Endodermal cell (in vitro differentiated cells): ENCODE data around the gene MAPK8IP3. TPM values are rescaled to one million over a fixed set of nuclear protein-coding genes. Genes with fewer than 3 reads are reported as not detected.

ENCODE experiments used
- DNase-seq: peaks from one replicate; pipeline ENCODE4 v3.0.0-alpha.2; 2017
- H3K27ac ChIP-seq: 2 replicates; pipeline ENCODE4 v1.5.1; 2013; ENCODE audit warnings: mild to moderate bottlenecking, low read depth, low read length, moderate library complexity
- H3K27me3 ChIP-seq: 2 replicates; pipeline ENCODE4 v1.6.1; 2013; ENCODE audit warnings: mild to moderate bottlenecking, low read length, moderate library complexity; ENCODE audit not compliant: insufficient read depth, control insufficient read depth, poor library complexity, severe bottlenecking
- H3K36me3 ChIP-seq: 2 replicates; pipeline ENCODE4 v1.7.0; 2013; ENCODE audit warnings: mild to moderate bottlenecking, low read length, moderate library complexity; ENCODE audit not compliant: control insufficient read depth, insufficient read depth
- H3K4me1 ChIP-seq: one replicate; pipeline ENCODE4 v1.7.0; 2013; ENCODE audit warnings: low read length; ENCODE audit not compliant: control insufficient read depth, insufficient read depth
- H3K4me3 ChIP-seq: 2 replicates; pipeline ENCODE4 v1.5.1; 2013; ENCODE audit warnings: mild to moderate bottlenecking, low read length, moderate library complexity
- H3K9ac ChIP-seq: 2 replicates; pipeline ENCODE4 v1.6.1; 2013; ENCODE audit warnings: mild to moderate bottlenecking, low read length, moderate library complexity; ENCODE audit not compliant: poor library complexity, severe bottlenecking; ENCODE audit errors: extremely low read depth
- H3K9me3 ChIP-seq: 2 replicates; pipeline ENCODE4 v1.6.1; 2013; ENCODE audit warnings: mild to moderate bottlenecking, low read length, moderate library complexity; ENCODE audit not compliant: control insufficient read depth
- H3K27ac Mint-ChIP-seq: 2 replicates; pipeline ENCODE4 v1.8.0; 2020; ENCODE audit warnings: mixed read lengths
- H3K27me3 Mint-ChIP-seq: 2 replicates; pipeline ENCODE4 v1.8.0; 2021; ENCODE audit warnings: mild to moderate bottlenecking, mixed read lengths; ENCODE audit not compliant: insufficient read depth
- H3K36me3 Mint-ChIP-seq: 2 replicates; pipeline ENCODE4 v1.8.0; 2020; ENCODE audit warnings: low read depth, mixed read lengths
- H3K4me1 Mint-ChIP-seq: 2 replicates; pipeline ENCODE4 v1.8.0; 2020; ENCODE audit warnings: mixed read lengths
- H3K4me3 Mint-ChIP-seq: 2 replicates; pipeline ENCODE4 v1.8.0; 2020; ENCODE audit warnings: mild to moderate bottlenecking, moderate library complexity, mixed read lengths
- H3K9me3 Mint-ChIP-seq: 2 replicates; pipeline ENCODE4 v1.8.0; 2020; ENCODE audit warnings: mild to moderate bottlenecking, mixed read lengths
- WGBS, 2 experiments: methylation state at CpG; one replicate each; pipeline versions ENCODE4 v1.1.5 to v1.1.7; 2013; ENCODE audit warnings: missing lambda C conversion rate in 2 of 2, mixed read lengths in 1 of 2; ENCODE audit not compliant: insufficient coverage in 1 of 2, insufficient read length in 1 of 2; 5-methylcytosine and 5-hydroxymethylcytosine counted together
- total RNA-seq, 2 donors: library from RNA; stranded (reverse); fragmentation: NEBNext Ultra II Directional in 1 of 2; extraction: Animal tissue kit (Norgen Biotek cat#: 25700) in 1 of 2; gene quantifications; 2 replicates in 1 of 2; 3 replicates in 1 of 2; pipeline ENCODE4 v1.2.1, GENCODE V29; 2021
- TF ChIP-seq, protein P1 (sequence below): fragments of 200-600 bp; sonication (generic); conservative IDR thresholded peaks from 2 replicates; pipeline ENCODE4 v1.5.0; 2021; ENCODE audit warnings: antibody characterized with exemption, mild to moderate bottlenecking

The MAPK8IP3 gene
- total RNA-seq, 2 donors from 2014 or later = 76.0 to 84.0 TPM

DNA sequence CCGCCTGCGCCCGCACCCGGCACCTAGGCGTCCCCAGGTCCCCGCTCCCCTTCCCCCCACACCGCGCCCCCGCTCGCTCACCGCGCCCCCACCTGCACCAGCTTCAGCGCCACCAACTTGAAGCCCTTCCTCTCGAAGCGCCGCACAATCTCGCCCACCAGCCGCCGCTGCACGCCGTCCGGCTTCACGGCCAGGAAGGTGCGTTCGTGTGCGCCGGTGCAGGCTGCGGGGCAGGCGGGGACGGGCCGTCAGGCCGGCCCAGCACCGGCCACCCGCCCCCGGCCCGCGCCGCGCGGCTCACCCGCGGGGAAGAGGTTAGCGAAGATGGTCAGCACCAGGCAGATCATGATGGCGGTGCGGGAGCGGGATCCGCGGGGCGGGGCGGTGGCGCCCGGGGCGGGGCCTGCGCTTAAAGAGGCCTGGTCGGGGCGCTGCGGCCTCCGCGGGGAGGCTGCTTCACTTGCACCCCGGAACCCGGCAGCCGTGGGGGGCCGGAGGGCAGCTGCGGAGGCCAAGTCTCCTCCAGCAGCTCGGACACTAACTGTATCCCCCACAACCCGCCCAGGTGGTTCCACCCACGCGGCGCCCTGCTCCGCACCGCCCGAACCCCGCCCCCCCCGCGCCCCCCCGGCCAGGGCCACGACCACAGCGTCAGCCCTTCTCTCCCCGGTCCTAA lies 65.3 kb downstream of the MAPK8IP3 start, which contains the start of gene NME3:
NME3 (minus strand) TSS at position 356 of the 676 bp plus-strand sequence; CDS start at position 347, 9 bp downstream.
- TF ChIP-seq, protein P1, sequence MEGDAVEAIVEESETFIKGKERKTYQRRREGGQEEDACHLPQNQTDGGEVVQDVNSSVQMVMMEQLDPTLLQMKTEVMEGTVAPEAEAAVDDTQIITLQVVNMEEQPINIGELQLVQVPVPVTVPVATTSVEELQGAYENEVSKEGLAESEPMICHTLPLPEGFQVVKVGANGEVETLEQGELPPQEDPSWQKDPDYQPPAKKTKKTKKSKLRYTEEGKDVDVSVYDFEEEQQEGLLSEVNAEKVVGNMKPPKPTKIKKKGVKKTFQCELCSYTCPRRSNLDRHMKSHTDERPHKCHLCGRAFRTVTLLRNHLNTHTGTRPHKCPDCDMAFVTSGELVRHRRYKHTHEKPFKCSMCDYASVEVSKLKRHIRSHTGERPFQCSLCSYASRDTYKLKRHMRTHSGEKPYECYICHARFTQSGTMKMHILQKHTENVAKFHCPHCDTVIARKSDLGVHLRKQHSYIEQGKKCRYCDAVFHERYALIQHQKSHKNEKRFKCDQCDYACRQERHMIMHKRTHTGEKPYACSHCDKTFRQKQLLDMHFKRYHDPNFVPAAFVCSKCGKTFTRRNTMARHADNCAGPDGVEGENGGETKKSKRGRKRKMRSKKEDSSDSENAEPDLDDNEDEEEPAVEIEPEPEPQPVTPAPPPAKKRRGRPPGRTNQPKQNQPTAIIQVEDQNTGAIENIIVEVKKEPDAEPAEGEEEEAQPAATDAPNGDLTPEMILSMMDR = no peak
- 1 to 3% methylated on average over 35 to 78 of the region's 79 CpGs for WGBS, 2 experiments
- H3K4me1 Mint-ChIP-seq = peaks cover 3% of the 10 kb centered on the region
- H3K9ac ChIP-seq = peak within 1 kb of the TSS; percentile 72
- H3K27me3 ChIP-seq = no peaks in the 10 kb centered on the region
- H3K9me3 Mint-ChIP-seq = no peaks in the 10 kb centered on the region
- H3K4me3 ChIP-seq = peak within 1 kb of the TSS; percentile 90
- peak; percentile 89 for DNase-seq
- no peaks in the 10 kb centered on the region for H3K27me3 Mint-ChIP-seq
- H3K36me3 ChIP-seq = peaks cover 8% of the 10 kb centered on the region
- H3K27ac ChIP-seq = no peak within 1 kb of the TSS
- H3K4me3 Mint-ChIP-seq = peak within 1 kb of the TSS; percentile 93
- peak within 1 kb of the TSS; percentile 96 for H3K27ac Mint-ChIP-seq
- H3K4me1 ChIP-seq = no peaks in the 10 kb centered on the region
- H3K9me3 ChIP-seq = no peaks in the 10 kb centered on the region
- H3K36me3 Mint-ChIP-seq = peaks cover 6% of the 10 kb centered on the region

DNA sequence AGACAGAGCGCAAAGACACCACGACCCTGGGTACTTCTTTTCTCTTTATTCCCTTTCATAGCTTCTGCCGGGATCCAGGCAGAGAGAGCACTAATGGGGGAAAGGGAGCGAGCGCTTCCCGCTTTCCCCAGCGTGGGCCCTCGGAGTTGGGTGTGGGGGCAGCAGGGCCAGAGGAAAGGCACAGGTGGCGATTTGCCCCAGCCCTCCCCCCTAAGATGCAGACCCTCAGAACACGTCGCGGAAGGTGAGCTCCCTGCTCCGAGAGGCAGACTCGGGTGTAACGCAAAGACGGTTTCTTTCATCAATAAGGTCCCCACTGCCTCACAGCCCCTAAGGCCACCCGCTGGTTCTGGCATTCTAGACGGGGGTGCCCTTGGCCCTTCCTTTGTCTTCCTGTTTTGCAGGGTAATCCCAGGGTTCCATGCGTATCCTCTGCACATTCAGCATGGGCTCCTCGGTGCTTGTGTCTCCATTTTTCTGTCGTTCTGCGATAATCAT lies 65.9 kb downstream of the MAPK8IP3 start:
- TF ChIP-seq, protein P1 = no peak
- Histone ChIP-seq H3K4me3 (peak overlapping the region; percentile 90), H3K4me1 (no peaks in the 10 kb centered on the region), H3K27ac (no peak overlapping the region), H3K9ac (peak overlapping the region; percentile 72), H3K27me3 (no peaks in the 10 kb centered on the region), H3K36me3 (peaks cover 8% of the 10 kb centered on the region), H3K9me3 (no peaks in the 10 kb centered on the region)
- H3K4me1 Mint-ChIP-seq = peaks cover 3% of the 10 kb centered on the region
- H3K9me3 Mint-ChIP-seq = no peaks in the 10 kb centered on the region
- H3K4me3 Mint-ChIP-seq = peak overlapping the region; percentile 93
- DNase-seq = peak; percentile 75
- no peaks in the 10 kb centered on the region for H3K27me3 Mint-ChIP-seq
- peak overlapping the region; percentile 96 for H3K27ac Mint-ChIP-seq
- H3K36me3 Mint-ChIP-seq = peaks cover 11% of the 10 kb centered on the region
- 10 to 11% methylated on average over 16 to 22 of the region's 22 CpGs for WGBS, 2 experiments

DNA sequence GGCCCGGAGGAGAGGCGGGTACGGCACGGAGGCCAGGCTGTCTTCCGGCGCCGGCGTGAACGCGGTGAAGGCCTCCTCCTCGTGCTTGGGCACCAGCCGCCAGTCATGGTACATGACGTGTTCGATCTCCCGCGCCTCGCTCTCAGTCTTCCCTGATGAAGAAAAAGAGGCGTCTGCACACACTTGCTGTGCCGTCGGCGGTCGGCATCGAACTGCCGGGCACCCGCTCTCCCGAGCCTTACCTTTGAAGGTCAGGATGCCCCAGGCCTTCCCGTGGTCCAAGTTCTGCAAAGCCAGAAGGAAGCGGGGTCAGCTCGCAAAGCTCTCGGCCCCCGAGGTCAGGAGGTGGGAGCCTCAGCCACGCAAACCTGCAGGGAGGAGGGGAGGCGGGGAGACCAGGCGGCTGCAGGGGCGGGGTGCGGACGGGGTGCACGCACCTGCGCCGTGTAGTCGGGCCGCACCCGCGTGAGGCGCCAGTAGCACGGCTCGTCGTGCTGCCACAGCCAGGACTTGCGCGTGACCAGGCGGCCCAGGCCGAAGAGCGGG lies 66.4 kb downstream of the MAPK8IP3 start, which contains the start of gene EME2:
EME2 (plus strand) TSS at position 449 of the 546 bp plus-strand sequence. CDS start 418 bp downstream, outside the sequence.
- WGBS, 2 experiments = 1% methylated on average over 33 to 53 of the region's 53 CpGs
- H3K27ac Mint-ChIP-seq = peak within 1 kb of the TSS; percentile 96

More for the DNA sequence above, 66.4 kb downstream of the MAPK8IP3 start, which contains the start of gene EME2:
- Mint-ChIP-seq H3K27me3 (no peaks in the 10 kb centered on the region), H3K4me1 (peaks cover 3% of the 10 kb centered on the region), H3K36me3 (peaks cover 9% of the 10 kb centered on the region), H3K4me3 (peak within 1 kb of the TSS; percentile 93), H3K9me3 (no peaks in the 10 kb centered on the region)
- Histone ChIP-seq H3K9ac (peak within 1 kb of the TSS; percentile 72), H3K36me3 (peaks cover 8% of the 10 kb centered on the region), H3K27me3 (no peaks in the 10 kb centered on the region), H3K4me3 (peak within 1 kb of the TSS; percentile 90), H3K4me1 (no peaks in the 10 kb centered on the region), H3K9me3 (no peaks in the 10 kb centered on the region), H3K27ac (peak within 1 kb of the TSS; percentile 87)
- no peak for DNase-seq
- TF ChIP-seq, protein P1 = no peak
